Measurements from ENCODE around the gene CIITA.
"Not testable (repeated sequence)": the region's sequence is repeated elsewhere in the genome, so short reads cannot be mapped to it uniquely, and the experiment has no call there.

Gene CIITA, protein sequence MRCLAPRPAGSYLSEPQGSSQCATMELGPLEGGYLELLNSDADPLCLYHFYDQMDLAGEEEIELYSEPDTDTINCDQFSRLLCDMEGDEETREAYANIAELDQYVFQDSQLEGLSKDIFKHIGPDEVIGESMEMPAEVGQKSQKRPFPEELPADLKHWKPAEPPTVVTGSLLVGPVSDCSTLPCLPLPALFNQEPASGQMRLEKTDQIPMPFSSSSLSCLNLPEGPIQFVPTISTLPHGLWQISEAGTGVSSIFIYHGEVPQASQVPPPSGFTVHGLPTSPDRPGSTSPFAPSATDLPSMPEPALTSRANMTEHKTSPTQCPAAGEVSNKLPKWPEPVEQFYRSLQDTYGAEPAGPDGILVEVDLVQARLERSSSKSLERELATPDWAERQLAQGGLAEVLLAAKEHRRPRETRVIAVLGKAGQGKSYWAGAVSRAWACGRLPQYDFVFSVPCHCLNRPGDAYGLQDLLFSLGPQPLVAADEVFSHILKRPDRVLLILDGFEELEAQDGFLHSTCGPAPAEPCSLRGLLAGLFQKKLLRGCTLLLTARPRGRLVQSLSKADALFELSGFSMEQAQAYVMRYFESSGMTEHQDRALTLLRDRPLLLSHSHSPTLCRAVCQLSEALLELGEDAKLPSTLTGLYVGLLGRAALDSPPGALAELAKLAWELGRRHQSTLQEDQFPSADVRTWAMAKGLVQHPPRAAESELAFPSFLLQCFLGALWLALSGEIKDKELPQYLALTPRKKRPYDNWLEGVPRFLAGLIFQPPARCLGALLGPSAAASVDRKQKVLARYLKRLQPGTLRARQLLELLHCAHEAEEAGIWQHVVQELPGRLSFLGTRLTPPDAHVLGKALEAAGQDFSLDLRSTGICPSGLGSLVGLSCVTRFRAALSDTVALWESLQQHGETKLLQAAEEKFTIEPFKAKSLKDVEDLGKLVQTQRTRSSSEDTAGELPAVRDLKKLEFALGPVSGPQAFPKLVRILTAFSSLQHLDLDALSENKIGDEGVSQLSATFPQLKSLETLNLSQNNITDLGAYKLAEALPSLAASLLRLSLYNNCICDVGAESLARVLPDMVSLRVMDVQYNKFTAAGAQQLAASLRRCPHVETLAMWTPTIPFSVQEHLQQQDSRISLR

DNA sequence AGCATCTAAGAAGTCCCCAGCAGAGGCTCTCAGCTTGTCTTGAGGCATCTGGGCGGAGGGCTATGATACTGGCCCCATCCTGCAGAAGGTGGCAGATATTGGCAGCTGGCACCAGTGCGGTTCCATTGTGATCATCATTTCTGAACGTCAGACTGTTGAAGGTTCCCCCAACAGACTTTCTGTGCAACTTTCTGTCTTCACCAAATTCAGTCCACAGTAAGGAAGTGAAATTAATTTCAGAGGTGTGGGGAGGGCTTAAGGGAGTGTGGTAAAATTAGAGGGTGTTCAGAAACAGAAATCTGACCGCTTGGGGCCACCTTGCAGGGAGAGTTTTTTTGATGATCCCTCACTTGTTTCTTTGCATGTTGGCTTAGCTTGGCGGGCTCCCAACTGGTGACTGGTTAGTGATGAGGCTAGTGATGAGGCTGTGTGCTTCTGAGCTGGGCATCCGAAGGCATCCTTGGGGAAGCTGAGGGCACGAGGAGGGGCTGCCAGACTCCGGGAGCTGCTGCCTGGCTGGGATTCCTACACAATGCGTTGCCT is at the start of gene CIITA:
CIITA (plus strand) TSS at position 404 of the 543 bp plus-strand sequence; CDS start at position 533, 129 bp downstream.
- DNase-seq: no peak

DNA sequence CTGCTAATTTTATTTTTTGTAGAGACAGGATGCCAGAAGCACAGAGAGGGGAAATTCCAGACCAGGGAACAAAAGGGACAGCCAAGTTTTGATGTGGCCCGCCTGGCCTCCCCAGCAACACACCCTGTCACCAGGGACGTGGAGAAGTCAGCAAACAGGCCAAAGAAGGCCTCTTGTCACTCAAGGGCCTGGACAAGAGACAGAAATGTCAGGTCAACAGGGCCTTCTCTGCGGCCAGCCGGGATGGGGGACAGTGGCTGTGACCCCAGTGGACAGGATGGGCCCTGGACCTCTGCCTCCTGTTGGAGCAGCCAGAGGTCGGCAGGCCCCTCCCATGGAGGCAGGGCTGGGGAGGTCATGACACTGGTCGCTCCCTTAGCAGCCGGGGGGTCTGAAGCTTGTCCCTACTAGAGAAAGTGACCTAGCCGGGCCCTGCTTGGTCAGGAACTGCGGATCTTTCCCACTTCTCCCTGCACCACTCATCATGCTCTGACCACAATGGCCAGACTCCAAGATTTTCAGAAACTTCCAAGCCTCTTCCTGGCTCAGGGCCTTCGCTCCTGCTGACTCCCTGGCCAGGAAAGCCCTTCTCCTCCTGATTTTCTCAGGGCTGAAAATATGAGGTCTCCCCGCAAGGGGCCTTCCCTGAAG is 49.2 kb upstream of the CIITA start:
- DNase-seq: no peak

DNA sequence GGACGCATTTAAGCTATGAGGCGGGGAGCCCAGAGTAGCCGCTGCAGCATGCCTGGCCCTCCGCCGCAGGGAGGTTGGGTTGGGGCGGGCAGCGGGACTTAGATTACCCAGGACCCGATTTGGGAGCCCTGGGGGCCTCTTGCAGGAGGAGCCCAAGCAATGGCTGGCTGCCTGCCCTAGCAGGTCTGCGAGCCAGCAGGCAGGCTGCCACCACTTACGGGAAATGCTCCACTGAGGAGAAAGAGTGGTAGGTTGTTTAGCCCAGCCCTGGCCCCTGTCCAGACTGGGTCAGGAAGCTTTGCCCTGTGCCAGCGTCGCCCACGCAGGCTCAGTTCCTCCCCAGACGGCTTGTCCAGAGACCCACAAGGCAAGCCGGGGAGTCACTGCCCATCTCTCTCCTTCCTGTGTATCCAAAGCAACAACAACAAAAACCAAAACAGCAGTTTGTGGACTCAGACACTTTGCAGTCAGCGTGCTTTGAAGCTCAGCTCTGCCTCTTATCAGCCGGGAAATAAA is 48.1 kb upstream of the CIITA start:
- no peak for DNase-seq

DNA sequence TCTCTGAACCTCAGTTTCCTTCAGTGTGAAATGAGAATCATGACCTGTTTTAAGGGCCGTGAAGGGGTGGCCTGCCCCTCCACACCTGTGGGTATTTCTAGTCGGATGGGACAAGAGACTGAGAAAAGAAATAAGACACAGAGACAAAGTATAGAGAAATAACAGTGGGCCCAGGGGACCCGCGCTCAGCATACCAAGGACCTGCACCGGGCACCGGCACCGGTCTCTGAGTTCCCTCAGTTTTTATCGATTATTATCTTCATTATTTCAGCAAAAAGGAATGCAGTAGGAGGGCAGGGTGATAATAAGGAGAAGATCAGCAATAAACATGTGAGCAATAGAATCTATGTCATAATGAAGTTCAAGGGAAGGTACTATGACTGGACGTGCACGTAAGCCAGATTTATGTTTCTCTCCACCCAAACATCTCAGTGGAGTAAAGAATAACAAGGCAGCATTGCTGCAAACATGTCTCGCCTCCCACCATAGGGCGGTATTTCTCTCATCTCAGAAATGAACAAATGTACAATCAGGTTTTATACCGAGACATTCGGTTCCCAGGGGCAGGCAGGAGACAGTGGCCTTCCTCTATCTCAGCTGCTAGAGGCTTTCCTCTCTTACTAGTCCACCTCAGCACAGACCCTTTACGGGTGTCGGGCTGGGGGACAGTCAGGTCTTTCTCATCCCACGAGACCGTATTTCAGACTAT is 47.5 kb upstream of the CIITA start:
- DNase-seq: not testable (repeated sequence)

GRCh38 chr16:10830240-10830639 is 46.8 kb upstream of the CIITA start:
- not testable (repeated sequence) for DNase-seq

DNA sequence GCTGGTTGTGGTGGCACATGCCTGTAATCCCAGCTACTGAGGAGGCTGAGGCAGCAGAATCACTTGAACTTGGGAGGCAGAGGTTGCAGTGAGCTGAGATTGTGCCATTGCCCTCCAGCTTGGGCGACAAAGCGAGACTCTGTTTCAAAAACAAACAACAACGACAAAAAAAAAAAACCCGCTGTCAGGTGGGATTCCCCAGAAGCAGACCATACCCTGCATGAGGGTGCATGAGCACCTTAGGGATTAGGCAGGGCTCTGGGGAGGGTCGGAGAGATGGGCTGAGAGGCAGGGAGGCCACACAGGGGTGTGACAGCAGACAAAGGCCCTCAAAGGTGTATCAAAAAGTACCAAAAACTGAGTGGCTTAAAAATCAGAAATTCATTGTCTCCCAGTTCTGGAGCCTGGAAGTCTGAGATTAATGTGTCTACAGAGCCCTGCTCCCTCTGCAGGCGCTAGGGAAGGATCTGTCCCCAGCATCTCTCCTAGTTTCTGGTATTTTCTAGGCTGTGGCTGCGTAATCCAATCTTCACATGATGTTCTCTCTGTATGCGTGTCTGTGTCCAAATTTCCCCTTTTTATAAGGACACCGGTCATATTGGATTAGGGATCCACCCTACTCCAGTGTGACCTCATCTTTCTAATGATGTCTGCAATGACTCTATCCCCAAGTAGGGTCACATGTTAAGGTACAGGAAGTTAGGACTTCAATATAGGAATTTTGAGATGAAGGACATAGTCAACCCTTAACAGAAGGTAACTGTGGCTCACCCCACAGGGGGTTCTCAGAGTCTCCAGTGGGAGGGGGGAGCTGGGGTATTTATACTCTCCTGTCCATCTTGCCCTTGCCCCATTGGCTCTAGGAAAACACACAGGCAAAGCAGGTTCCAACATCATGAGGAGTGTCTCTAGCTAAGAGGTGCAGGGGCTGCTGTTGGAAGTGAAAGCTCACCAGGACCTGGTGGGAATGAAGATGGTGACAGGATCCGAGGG is 44.8 kb upstream of the CIITA start:
- no peak for DNase-seq

DNA sequence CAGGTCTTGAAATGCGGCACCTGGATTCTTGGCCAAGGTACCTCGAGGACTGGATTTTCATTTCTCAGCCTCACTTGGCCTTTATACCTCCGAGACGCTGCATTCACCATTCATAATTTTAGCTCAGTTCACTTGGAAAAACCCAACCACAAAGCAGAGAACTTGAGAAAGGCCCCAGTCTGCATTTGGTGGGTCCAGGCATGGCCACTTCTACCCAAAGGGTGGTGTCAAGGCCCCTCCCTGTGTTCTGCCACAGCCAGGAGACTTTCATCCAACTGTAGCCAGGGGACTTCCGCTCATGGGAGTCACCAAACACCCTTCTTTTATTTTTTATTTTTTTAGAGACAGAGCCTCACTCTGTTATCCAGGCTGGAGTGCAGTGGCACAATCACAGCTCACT is 43.7 kb upstream of the CIITA start:
- DNase-seq: no peak

- no peak for DNase-seq
These were observed 42.9 kb upstream of the CIITA start for GRCh38 chr16:10834130-10834529.

DNA sequence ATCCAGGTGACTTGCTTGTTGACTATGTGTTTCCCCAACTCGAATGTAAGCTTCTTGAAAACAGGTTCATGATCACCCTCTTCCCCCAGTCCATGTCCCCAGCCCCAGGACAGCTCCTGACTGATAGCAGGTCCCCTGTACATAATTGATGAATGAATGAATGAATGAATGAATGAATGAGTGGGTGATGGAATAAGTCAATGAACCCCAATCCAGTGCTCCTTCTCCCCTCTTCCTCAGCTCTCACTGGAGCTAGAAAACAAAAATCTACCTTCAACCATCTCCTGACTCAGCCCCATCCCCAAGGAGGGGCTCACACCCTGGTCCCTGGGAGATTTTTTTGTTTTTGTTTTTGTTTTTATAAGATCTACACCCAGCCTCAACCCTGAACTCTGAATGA is 42.2 kb upstream of the CIITA start:
- no peak for DNase-seq

- DNase-seq: no peak
These were observed 41.6 kb upstream of the CIITA start for GRCh38 chr16:10835281-10835931.

- no peak for DNase-seq
These were observed 40.7 kb upstream of the CIITA start for GRCh38 chr16:10836174-10836853.

DNA sequence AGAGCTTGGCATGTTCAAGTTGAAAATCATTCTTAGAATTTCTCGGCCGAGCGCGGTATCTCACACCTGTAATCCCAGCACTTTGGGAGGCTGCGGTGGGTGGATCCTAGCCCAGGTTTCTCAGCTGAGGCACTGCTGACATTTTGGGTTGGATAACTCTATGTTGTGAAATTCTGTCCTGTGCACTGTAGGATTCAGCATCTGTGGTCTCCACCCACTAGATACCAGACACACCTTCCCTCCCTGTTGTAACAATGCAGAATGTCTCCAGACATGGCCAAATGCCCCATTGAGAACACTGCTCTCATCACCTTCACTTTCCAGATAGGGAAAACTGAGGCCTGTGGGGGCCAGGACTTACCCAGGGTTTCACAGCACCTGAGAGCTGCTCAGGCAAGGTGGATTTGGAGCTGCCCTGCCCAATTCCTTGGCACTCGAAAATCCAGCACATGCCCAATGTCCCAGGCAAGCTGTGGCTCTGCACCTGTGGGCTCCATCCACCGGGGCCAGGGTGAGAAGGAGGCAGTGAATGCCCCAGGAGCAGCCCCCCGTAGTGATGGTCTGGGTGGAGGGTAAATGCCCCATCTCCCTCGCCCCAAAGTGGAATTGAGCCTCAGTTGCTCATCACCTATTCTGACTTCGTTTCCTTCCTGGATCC is 38.3 kb upstream of the CIITA start:
- DNase-seq: no peak

- DNase-seq: no peak
These were observed 37.7 kb upstream of the CIITA start for GRCh38 chr16:10839279-10839666.

- no peak for DNase-seq
These were observed 36.3 kb upstream of the CIITA start for GRCh38 chr16:10840703-10841102.

- DNase-seq: no peak
These were observed 30.6 kb upstream of the CIITA start for GRCh38 chr16:10846213-10846998.

DNA sequence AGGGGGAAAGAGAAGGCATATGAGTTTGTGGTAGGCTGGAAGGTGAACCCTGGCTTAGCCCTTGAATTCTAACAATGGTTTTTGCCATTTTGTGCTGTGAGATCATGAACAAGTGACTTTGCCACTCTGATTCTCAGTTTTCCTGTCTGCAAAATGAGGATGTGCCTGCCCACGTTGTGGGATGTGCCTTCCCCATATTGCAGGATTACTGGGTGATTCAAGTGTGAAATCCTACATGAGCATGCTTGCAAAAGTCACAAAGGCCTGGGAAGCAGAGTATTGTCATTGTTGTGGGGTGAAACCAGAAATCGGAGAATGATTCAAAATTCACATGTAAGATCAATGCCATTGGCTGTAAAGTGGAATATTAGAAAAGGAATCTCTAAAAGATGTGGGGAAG is 29.8 kb upstream of the CIITA start:
- no peak for DNase-seq

GRCh38 chr16:10849736-10850477 is 27.1 kb upstream of the CIITA start:
- no peak for DNase-seq

Data from NCI-H2107 (cell line).